IMR-90 (cell line): ENCODE measurements around the gene PPP2R2D. TPM values are rescaled to one million over a fixed set of nuclear protein-coding genes. Genes with fewer than 3 reads are reported as not detected.
A peak's percentile ranks its signal among the peaks of the same experiment; 100 is the strongest.

Experiments used
- ATAC-seq: fragments of 200-7000 bp; cut with Tn5 transposase; 2 replicates; pipeline ENCODE4 v1.9.1; 2020; ENCODE audit warnings: low read depth, mild to moderate bottlenecking, moderate library complexity
- BruUV-seq: library from RNA; stranded (reverse); fragments of 400-500 nt; replicated peaks from 2 replicates; lab custom pipeline; 2021; lab: Mats Ljungman, UMichigan
- CTCF ChIA-PET: fragments of 300-600 bp; formaldehyde crosslinking; extraction: SDS; loops from one replicate; lab custom pipeline; 2021; ENCODE audit warnings: antibody characterized with exemption; lab: Yijun Ruan, JAX
- POLR2A ChIA-PET: fragments of 300-600 bp; sonication (Branson Sonifier 250); formaldehyde crosslinking; loops from one replicate; lab custom pipeline; 2022; ENCODE audit warnings: antibody characterized with exemption; ENCODE audit not compliant: unreplicated experiment; lab: Charles Lee
- DNase-seq: peaks from one replicate; pipeline ENCODE4 v3.0.0; 2013
- H2AFZ ChIP-seq: replicated peaks from 2 replicates; pipeline ENCODE3; 2013; ENCODE audit warnings: low read length, mild to moderate bottlenecking; ENCODE audit not compliant: poor library complexity
- H2AK5ac ChIP-seq: 2 replicates; pipeline ENCODE4 v1.6.1; 2013; ENCODE audit warnings: low read depth, low read length, inconsistent platforms
- H2AK9ac ChIP-seq: replicated peaks from 2 replicates; pipeline ENCODE3; 2013; ENCODE audit warnings: mild to moderate bottlenecking, low read depth, low read length, moderate library complexity; ENCODE audit not compliant: poor library complexity
- H2BK120ac ChIP-seq: 2 replicates; pipeline ENCODE4 v1.6.1; 2013; ENCODE audit warnings: low read depth, low read length, inconsistent platforms
- H2BK15ac ChIP-seq: 3 replicates; pipeline ENCODE4 v1.6.1; 2013; ENCODE audit warnings: low read depth, low read length, inconsistent platforms
- H2BK20ac ChIP-seq: 2 replicates; pipeline ENCODE4 v1.6.1; 2013; ENCODE audit warnings: low read depth, mild to moderate bottlenecking, inconsistent platforms, low read length, moderate library complexity
- H2BK5ac ChIP-seq: 2 replicates; pipeline ENCODE4 v1.6.1; 2013; ENCODE audit warnings: mild to moderate bottlenecking, low read depth, low read length, inconsistent platforms; ENCODE audit not compliant: poor library complexity, severe bottlenecking
- H3K14ac ChIP-seq: replicated peaks from 2 replicates; pipeline ENCODE4 v1.6.1; 2013; ENCODE audit warnings: low read depth, low read length, inconsistent platforms
- H3K18ac ChIP-seq: 2 replicates; pipeline ENCODE4 v1.6.1; 2013; ENCODE audit warnings: low read depth, low read length, control low read depth
- H3K23ac ChIP-seq: 2 replicates; pipeline ENCODE4 v1.6.1; 2013; ENCODE audit warnings: low read depth, low read length, inconsistent platforms
- H3K27ac ChIP-seq: 2 replicates; pipeline ENCODE4 v1.5.1; 2013; ENCODE audit warnings: mild to moderate bottlenecking, control low read depth, low read length; ENCODE audit not compliant: insufficient read depth
- H3K27me3 ChIP-seq: 2 replicates; pipeline ENCODE4 v1.6.1; 2013; ENCODE audit warnings: low read length; ENCODE audit not compliant: control insufficient read depth, insufficient read depth
- H3K36me3 ChIP-seq: 2 replicates; pipeline ENCODE4 v1.6.1; 2013; ENCODE audit warnings: low read length, mixed read lengths; ENCODE audit not compliant: control insufficient read depth, insufficient read depth
- H3K4ac ChIP-seq: 2 replicates; pipeline ENCODE4 v1.6.1; 2013; ENCODE audit warnings: low read depth, low read length, inconsistent platforms
- H3K4me1 ChIP-seq: 2 replicates; pipeline ENCODE4 v1.6.1; 2013; ENCODE audit warnings: low read length, mixed read lengths; ENCODE audit not compliant: control insufficient read depth, insufficient read depth
- H3K4me2 ChIP-seq: 2 replicates; pipeline ENCODE4 v1.6.1; 2013; ENCODE audit warnings: low read depth, mild to moderate bottlenecking, control low read depth, low read length, moderate library complexity
- H3K4me3 ChIP-seq: 2 replicates; pipeline ENCODE4 v1.5.1; 2013; ENCODE audit warnings: low read depth, mild to moderate bottlenecking, control low read depth, low read length, moderate library complexity; ENCODE audit not compliant: insufficient read depth
- H3K56ac ChIP-seq: 2 replicates; pipeline ENCODE4 v1.6.1; 2013; ENCODE audit warnings: low read length, inconsistent platforms; ENCODE audit not compliant: insufficient read depth; ENCODE audit errors: extremely low read depth
- H3K79me1 ChIP-seq, 2 experiments: 2 replicates each; pipeline ENCODE4 v1.6.1; 2013; ENCODE audit warnings: low read length in 2 of 2, inconsistent platforms in 1 of 2, low read depth in 1 of 2
- H3K9ac ChIP-seq: 2 replicates; pipeline ENCODE4 v1.6.1; 2013; ENCODE audit warnings: low read depth, low read length, control low read depth
- H3K9me1 ChIP-seq: 2 replicates; pipeline ENCODE4 v1.6.1; 2013; ENCODE audit warnings: low read length, inconsistent platforms; ENCODE audit not compliant: insufficient read depth
- H3K9me3 ChIP-seq: 2 replicates; pipeline ENCODE4 v1.6.1; 2013; ENCODE audit warnings: low read length; ENCODE audit not compliant: control insufficient read depth, insufficient read depth
- H4K20me1 ChIP-seq: 2 replicates; pipeline ENCODE4 v1.6.1; 2013; ENCODE audit warnings: low read length, inconsistent platforms; ENCODE audit not compliant: insufficient read depth
- H4K5ac ChIP-seq: 2 replicates; pipeline ENCODE4 v1.6.1; 2013; ENCODE audit warnings: mild to moderate bottlenecking, low read depth, low read length, control low read depth
- H4K8ac ChIP-seq, 2 experiments: 2 replicates each; pipeline ENCODE4 v1.6.1; 2013; ENCODE audit warnings: low read depth in 2 of 2, low read length in 2 of 2, control low read depth in 1 of 2, inconsistent platforms in 1 of 2
- H4K91ac ChIP-seq: 2 replicates; pipeline ENCODE4 v1.6.1; 2013; ENCODE audit warnings: low read depth, low read length, inconsistent platforms; ENCODE audit not compliant: insufficient read depth
- BHLHE40 ChIP-seq: fragments of 150-350 bp; IDR thresholded peaks from 2 replicates; pipeline ENCODE4 v1.6.1; 2016; ENCODE audit warnings: mild to moderate bottlenecking, low read depth, low read length
- CEBPB ChIP-seq: IDR thresholded peaks from 2 replicates; pipeline ENCODE4 v1.6.1; 2012; ENCODE audit warnings: low read depth, low read length, improper control_type of control experiment
- CHD1 ChIP-seq: IDR thresholded peaks from 2 replicates; pipeline ENCODE4 v1.6.1; 2012; ENCODE audit warnings: low read depth, low read length, improper control_type of control experiment
- FOS ChIP-seq: fragments of 150-350 bp; IDR thresholded peaks from 2 replicates; pipeline ENCODE4 v1.6.1; 2016; ENCODE audit warnings: low read depth, low read length
- MAFK ChIP-seq: IDR thresholded peaks from 2 replicates; pipeline ENCODE4 v1.6.1; 2012; ENCODE audit warnings: low read depth, low read length, improper control_type of control experiment
- MAZ ChIP-seq: IDR thresholded peaks from 2 replicates; pipeline ENCODE4 v1.6.1; 2012; ENCODE audit warnings: low read depth, mild to moderate bottlenecking, low read length, improper control_type of control experiment, moderate library complexity, borderline replicate concordance
- MXI1 ChIP-seq: IDR thresholded peaks from 2 replicates; pipeline ENCODE4 v1.6.1; 2012; ENCODE audit warnings: low read depth, mild to moderate bottlenecking, low read length, moderate library complexity, borderline replicate concordance
- NFE2L2 ChIP-seq: fragments of 150-350 bp; IDR thresholded peaks from 2 replicates; pipeline ENCODE4 v1.6.1; 2016; ENCODE audit warnings: low read depth, mild to moderate bottlenecking, low read length
- POLR2A ChIP-seq: IDR thresholded peaks from 2 replicates; pipeline ENCODE4 v1.6.1; 2012; ENCODE audit warnings: mild to moderate bottlenecking, low read depth, low read length
- RAD21 ChIP-seq: IDR thresholded peaks from 2 replicates; pipeline ENCODE4 v1.6.1; 2012; ENCODE audit warnings: low read length, improper control_type of control experiment
- RCOR1 ChIP-seq: IDR thresholded peaks from 2 replicates; pipeline ENCODE4 v1.6.1; 2012; ENCODE audit warnings: mild to moderate bottlenecking, low read length, improper control_type of control experiment; ENCODE audit not compliant: insufficient replicate concordance
- RFX5 ChIP-seq: IDR thresholded peaks from 2 replicates; pipeline ENCODE4 v1.8.0; 2012; ENCODE audit warnings: low read depth, mild to moderate bottlenecking, low read length, moderate library complexity
- SMC3 ChIP-seq: fragments of 150-350 bp; IDR thresholded peaks from 2 replicates; pipeline ENCODE4 v1.6.1; 2016; ENCODE audit warnings: low read depth, mild to moderate bottlenecking, antibody characterized with exemption, low read length, moderate library complexity
- WGBS, 2 experiments: methylation state at CpG; one replicate each; pipeline versions ENCODE4 v1.1.5 to v1.1.7; 2013; ENCODE audit warnings: missing lambda C conversion rate in 2 of 2; ENCODE audit not compliant: insufficient read length in 1 of 2; ENCODE audit errors: extremely low coverage in 2 of 2; 5-methylcytosine and 5-hydroxymethylcytosine counted together
- dilution Hi-C: fragments of 300-500 bp; cut with HindIII; formaldehyde crosslinking; loops from one replicate; pipeline ENCODE4 v1.14.3; 2018; ENCODE audit warnings: low sequenced_read_pairs; ENCODE audit not compliant: unreplicated experiment
- in situ Hi-C: fragments of 300-500 bp; cut with MboI; formaldehyde crosslinking; loops from 3 replicates; pipeline ENCODE4 v1.14.3; 2019; ENCODE audit warnings: low sequenced_read_pairs, inconsistent platforms, mixed read lengths
- intact Hi-C: fragments of 100-400 bp; cut with micrococcal nuclease; formaldehyde crosslinking; loops from 2 replicates; pipeline ENCODE4 v1.10.0; 2022
- polyA plus RNA-seq, 3 experiments: library from polyadenylated mRNA; depleted of rRNA; stranded (reverse); fragments of >200 nt; gene quantifications; 2 replicates each; pipeline ENCODE4 v1.2.3, GENCODE V29; 2012; ENCODE audit warnings: low replicate concordance in 1 of 3
- total RNA-seq: library from RNA; depleted of rRNA; stranded (reverse); fragments of >200 nt; gene quantifications from 2 replicates; pipeline ENCODE4 v1.2.3, GENCODE V29; 2012
- TF ChIP-seq, protein P1 (sequence below): conservative IDR thresholded peaks from 2 replicates; pipeline ENCODE4 v1.5.1; 2012; ENCODE audit warnings: mild to moderate bottlenecking, low read depth, low read length, improper control_type of control experiment
- TF ChIP-seq, protein P2 (sequence below): fragments of 150-350 bp; IDR thresholded peaks from 2 replicates; pipeline ENCODE4 v1.6.1; 2017; ENCODE audit warnings: mild to moderate bottlenecking, antibody characterized with exemption, low read length, low read depth
- TF ChIP-seq, protein P3 (sequence below): fragments of 150-350 bp; IDR thresholded peaks from 2 replicates; pipeline ENCODE4 v1.6.1; 2016; ENCODE audit warnings: low read depth, mild to moderate bottlenecking, low read length, moderate library complexity, borderline replicate concordance

PPP2R2D gene
- total and polyA plus RNA-seq, 2 of the 4 experiments (the other 2 are of a cell fraction): 22.8 to 23.8 TPM

DNA sequence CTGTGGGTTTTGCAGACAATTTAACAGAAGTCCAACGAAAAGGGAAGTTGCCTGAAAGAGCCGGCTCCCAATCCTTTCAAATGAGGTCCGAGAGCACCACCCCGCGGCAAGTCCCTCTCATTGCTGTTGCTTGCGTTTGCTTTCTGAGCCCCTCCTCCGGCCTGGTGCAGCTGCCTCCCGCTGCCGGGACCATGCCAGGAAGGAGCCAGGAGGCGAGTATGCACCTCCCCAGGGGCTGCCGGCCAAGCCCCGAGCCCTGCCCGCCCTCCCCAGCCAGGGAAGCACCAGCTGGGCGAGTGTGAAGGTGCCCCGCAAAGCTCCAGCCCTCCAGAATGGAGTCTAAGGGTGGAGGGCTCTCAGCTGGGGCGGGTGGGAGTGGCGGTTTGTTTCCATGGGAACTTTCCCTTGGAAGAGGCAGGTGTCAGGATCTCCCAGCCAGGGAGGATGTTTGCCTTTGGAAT lies 25.8 kb upstream of the PPP2R2D start:
- Histone ChIP-seq H3K4me2 (no peak overlapping the region; the same call in 1 of the 2 replicates), H3K4ac (no peak overlapping the region), H3K14ac (no peak overlapping the region), H2AK9ac (no peak overlapping the region), H3K4me1 (no peaks in the 10 kb centered on the region), H2BK120ac (no peak overlapping the region), H3K9ac (no peak overlapping the region), H2BK5ac (no peak overlapping the region), H3K27ac (no peak overlapping the region), H3K4me3 (no peak overlapping the region), H2AK5ac (no peak overlapping the region), H3K23ac (no peak overlapping the region), H2BK15ac (no peak overlapping the region), H2AFZ (peak overlapping the region; percentile 70), H3K9me3 (no peaks in the 10 kb centered on the region), H2BK20ac (no peak overlapping the region), H4K5ac (no peak overlapping the region), H3K27me3 (peaks cover 7% of the 10 kb centered on the region; the same call in 1 of the 2 replicates), H3K79me1 (no peaks in the 10 kb centered on the region), H3K36me3 (no peaks in the 10 kb centered on the region), H3K56ac (no peak overlapping the region), H4K20me1 (no peaks in the 10 kb centered on the region), H4K8ac (no peak overlapping the region), H4K91ac (no peak overlapping the region), H3K9me1 (no peaks in the 10 kb centered on the region), H3K18ac (no peak overlapping the region)
- dilution Hi-C loops (no loop called here), intact Hi-C loops (loop anchor here (1.0 kb wide), 1 partner anchor 1685 kb away; no protein-coding TSS in a partner anchor), in situ Hi-C loops (loop anchor here (5.0 kb wide), 1 partner anchor 1688 kb away; no protein-coding TSS in a partner anchor)
- DNase-seq (peak; percentile 72), ATAC-seq (peak; percentile 99)
- TF ChIP-seq MXI1: no peak
- TF ChIP-seq RCOR1: no peak
- TF ChIP-seq RFX5: no peak
- TF ChIP-seq CEBPB: no peak
- no peak for TF ChIP-seq NFE2L2
- no peak for TF ChIP-seq FOS
- no peak for TF ChIP-seq POLR2A
- TF ChIP-seq RAD21: peak; percentile 85
- no peak for TF ChIP-seq MAFK
- TF ChIP-seq MAZ: peak; percentile 37; the same call in 1 of the 2 replicates
- TF ChIP-seq SMC3: peak; percentile 73
- TF ChIP-seq, protein P1, sequence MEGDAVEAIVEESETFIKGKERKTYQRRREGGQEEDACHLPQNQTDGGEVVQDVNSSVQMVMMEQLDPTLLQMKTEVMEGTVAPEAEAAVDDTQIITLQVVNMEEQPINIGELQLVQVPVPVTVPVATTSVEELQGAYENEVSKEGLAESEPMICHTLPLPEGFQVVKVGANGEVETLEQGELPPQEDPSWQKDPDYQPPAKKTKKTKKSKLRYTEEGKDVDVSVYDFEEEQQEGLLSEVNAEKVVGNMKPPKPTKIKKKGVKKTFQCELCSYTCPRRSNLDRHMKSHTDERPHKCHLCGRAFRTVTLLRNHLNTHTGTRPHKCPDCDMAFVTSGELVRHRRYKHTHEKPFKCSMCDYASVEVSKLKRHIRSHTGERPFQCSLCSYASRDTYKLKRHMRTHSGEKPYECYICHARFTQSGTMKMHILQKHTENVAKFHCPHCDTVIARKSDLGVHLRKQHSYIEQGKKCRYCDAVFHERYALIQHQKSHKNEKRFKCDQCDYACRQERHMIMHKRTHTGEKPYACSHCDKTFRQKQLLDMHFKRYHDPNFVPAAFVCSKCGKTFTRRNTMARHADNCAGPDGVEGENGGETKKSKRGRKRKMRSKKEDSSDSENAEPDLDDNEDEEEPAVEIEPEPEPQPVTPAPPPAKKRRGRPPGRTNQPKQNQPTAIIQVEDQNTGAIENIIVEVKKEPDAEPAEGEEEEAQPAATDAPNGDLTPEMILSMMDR: peak; percentile 87
- TF ChIP-seq, protein P2, sequence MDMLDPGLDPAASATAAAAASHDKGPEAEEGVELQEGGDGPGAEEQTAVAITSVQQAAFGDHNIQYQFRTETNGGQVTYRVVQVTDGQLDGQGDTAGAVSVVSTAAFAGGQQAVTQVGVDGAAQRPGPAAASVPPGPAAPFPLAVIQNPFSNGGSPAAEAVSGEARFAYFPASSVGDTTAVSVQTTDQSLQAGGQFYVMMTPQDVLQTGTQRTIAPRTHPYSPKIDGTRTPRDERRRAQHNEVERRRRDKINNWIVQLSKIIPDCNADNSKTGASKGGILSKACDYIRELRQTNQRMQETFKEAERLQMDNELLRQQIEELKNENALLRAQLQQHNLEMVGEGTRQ: no peak
- TF ChIP-seq BHLHE40: no peak
- TF ChIP-seq CHD1: no peak
- TF ChIP-seq, protein P3, sequence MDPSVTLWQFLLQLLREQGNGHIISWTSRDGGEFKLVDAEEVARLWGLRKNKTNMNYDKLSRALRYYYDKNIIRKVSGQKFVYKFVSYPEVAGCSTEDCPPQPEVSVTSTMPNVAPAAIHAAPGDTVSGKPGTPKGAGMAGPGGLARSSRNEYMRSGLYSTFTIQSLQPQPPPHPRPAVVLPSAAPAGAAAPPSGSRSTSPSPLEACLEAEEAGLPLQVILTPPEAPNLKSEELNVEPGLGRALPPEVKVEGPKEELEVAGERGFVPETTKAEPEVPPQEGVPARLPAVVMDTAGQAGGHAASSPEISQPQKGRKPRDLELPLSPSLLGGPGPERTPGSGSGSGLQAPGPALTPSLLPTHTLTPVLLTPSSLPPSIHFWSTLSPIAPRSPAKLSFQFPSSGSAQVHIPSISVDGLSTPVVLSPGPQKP: no peak
- ChIA-PET CTCF (interaction anchor here (1.0 to 1.2 kb wide), 3 partner anchors 10 to 1686 kb away, joined by 3 to 4 read pairs (median 4); no protein-coding TSS in a partner anchor), POLR2A (interaction anchor here (0.6 kb wide), 1 partner anchor 605 kb away, joined by 7 read pairs; no protein-coding TSS in a partner anchor)
- 4% methylated on average over 6 of the region's 17 CpGs; no CpG with 5 or more reads in 1 of the 2 experiments for WGBS, 2 experiments
- BruUV-seq: no TSS peak
